GM21423 (cell line): ENCODE results near the gene KREMEN1.
"Not testable (repeated sequence)": the region's sequence is repeated elsewhere in the genome, so short reads cannot be mapped to it uniquely, and the experiment has no call there.

Experiments used
- ATAC-seq: cut with Tn5 transposase; IDR thresholded peaks from one replicate; pipeline ENCODE4 v1.9.1; 2021; ENCODE audit warnings: mild to moderate bottlenecking, moderate library complexity; ENCODE audit not compliant: unreplicated experiment

Gene KREMEN1

GRCh38 chr22:29072979-29073617 is at the start of gene KREMEN1:
KREMEN1 (plus strand) TSS chr22:29073035; CDS start chr22:29073131, 96 bp downstream.
- ATAC-seq = no peak

GRCh38 chr22:29023172-29023796 is 49.6 kb upstream of the KREMEN1 start:
- ATAC-seq = no peak

- ATAC-seq = no peak
Observed at GRCh38 chr22:29026579-29026978, 46.3 kb upstream of the KREMEN1 start.

- ATAC-seq = no peak
Observed at GRCh38 chr22:29028468-29028867, 44.4 kb upstream of the KREMEN1 start.

- no peak for ATAC-seq
Observed at GRCh38 chr22:29029202-29030000, 43.4 kb upstream of the KREMEN1 start.

GRCh38 chr22:29030016-29030617 is 42.7 kb upstream of the KREMEN1 start:
- no peak for ATAC-seq

GRCh38 chr22:29030618-29031226 is 42.1 kb upstream of the KREMEN1 start:
- no peak for ATAC-seq

GRCh38 chr22:29031227-29032011 is 41.4 kb upstream of the KREMEN1 start:
- no peak for ATAC-seq

GRCh38 chr22:29032014-29032475 is 40.8 kb upstream of the KREMEN1 start:
- ATAC-seq = no peak

GRCh38 chr22:29032584-29032983 is 40.3 kb upstream of the KREMEN1 start:
- ATAC-seq = no peak

GRCh38 chr22:29037340-29037932 is 35.4 kb upstream of the KREMEN1 start:
- ATAC-seq = no peak

- ATAC-seq = no peak
Observed at GRCh38 chr22:29039148-29039547, 33.7 kb upstream of the KREMEN1 start.

- not testable (repeated sequence) for ATAC-seq
Observed at GRCh38 chr22:29039684-29040083, 33.2 kb upstream of the KREMEN1 start.

- no peak for ATAC-seq
Observed at GRCh38 chr22:29040385-29041275, 32.2 kb upstream of the KREMEN1 start.

GRCh38 chr22:29041408-29041807 is 31.4 kb upstream of the KREMEN1 start:
- ATAC-seq = no peak

GRCh38 chr22:29043906-29044575 is 28.8 kb upstream of the KREMEN1 start:
- no peak for ATAC-seq

GRCh38 chr22:29044657-29045176 is 28.1 kb upstream of the KREMEN1 start:
- no peak for ATAC-seq
